Skeletal muscle cell (primary cell): ENCODE results near the gene EBPL.
"Not testable (repeated sequence)": the region's sequence is repeated elsewhere in the genome, so short reads cannot be mapped to it uniquely, and the experiment has no call there.

Experiments used
- DNase-seq: peaks from one replicate; pipeline ENCODE4 v3.0.0-alpha.2; 2010; ENCODE audit warnings: low read depth
- H3K4me3 ChIP-seq: 2 replicates; pipeline ENCODE4 v1.5.1; 2011; ENCODE audit warnings: low read depth, mild to moderate bottlenecking, control low read depth, low read length, moderate library complexity

Gene EBPL

DNA sequence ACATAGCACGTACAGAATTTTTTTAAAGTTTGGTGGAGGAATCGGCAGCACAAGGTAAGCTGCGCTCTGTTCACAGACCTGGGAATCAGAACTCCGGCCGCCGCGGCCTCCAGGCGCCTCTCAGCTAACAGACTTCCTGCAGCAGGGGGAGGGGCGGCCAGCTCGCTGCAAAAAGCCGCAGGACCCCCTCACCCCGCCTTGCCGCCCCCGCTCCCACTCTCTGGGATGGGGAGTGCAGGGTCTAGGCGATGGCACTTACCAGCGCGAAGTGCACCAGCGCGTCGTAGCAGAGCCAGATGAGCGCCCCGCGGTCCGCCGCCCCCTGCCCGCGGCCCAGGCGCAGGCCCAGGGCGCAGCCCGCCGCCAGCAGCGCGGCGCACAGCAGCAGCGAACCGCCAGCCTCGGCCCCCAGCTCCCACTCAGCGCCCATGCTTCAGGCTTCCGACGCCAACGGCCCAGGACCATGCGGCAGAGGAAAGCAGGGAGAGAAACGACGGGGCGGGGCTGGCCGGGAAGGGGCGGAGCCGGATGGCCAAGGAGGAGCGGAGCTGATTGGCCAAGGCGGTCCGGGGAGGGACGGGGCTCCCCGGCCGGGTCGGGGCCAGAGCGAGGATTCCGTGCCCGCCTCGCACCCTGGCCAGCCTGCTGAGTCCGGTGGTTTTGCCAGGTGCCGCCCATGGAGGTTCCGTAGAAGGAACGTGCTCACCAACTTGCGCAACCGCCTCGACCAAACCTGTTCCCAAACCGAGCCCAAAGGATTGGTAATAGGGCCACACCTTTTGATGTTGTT is at the start of gene EBPL:
EBPL (minus strand) TSS at position 492 of the 790 bp plus-strand sequence; CDS start at position 430, 62 bp downstream.
- peak within 1 kb of the TSS; percentile 78 for H3K4me3 ChIP-seq
- DNase-seq = peak; percentile 61

DNA sequence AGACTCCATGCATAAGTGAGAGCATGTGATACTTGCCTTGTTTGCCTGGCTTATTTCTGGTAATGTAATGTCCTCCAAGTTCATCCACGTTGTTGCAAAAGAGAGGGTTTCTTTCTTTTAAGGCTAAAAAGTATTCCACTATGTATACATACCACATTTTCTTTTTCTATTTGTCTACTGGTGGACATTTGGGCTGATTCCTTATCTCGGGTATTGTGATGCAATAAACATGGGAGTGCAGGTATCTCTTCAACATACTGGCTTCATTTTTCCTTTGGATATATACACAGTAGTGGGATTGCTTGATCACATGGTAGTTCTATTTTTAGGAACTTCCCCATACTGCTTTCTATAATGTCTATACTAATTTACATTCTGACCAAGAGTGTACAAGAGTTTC is 49.6 kb upstream of the EBPL start:
- no peak for DNase-seq
- no peak overlapping the region for H3K4me3 ChIP-seq

- no peak overlapping the region for H3K4me3 ChIP-seq
- DNase-seq = no peak
Measured at GRCh38 chr13:49739498-49740187, 48.4 kb upstream of the EBPL start.

DNA sequence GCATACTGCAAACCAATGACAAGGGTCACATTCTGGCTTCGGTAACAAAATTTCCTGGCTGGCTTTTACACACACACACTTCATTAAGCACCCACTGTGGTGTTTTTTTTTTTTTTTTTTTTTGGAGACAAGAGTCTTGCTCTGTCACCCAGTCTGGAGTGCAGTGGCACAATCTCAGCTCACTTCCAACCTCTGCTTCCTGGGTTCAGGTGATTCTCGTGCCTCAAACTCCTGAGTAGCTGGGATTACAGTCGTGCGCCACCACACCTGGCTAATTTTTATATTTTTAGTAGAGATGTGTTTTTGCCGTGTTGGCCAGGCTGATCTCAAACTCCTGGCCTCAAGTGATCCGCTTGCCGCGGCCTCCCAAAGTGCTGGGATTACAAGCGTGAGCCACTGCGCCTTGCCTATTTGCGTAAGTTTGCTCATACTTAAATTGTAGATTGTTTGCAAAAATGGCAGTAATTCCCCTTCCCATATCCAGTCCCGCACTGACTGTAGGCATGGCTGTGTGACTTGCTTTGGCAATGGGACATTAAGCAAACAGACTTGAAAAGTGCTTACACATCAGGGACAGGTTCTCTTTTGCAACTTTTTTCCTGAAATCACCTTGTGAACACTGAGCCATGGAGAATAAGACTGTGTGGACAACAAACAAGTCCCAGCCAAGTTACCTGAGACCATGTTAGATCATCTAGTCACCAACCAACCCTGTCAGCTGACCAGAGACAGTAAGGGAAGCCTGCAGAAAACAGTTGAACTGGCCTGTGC is 42.1 kb upstream of the EBPL start:
- DNase-seq = no peak
- no peak overlapping the region for H3K4me3 ChIP-seq

DNA sequence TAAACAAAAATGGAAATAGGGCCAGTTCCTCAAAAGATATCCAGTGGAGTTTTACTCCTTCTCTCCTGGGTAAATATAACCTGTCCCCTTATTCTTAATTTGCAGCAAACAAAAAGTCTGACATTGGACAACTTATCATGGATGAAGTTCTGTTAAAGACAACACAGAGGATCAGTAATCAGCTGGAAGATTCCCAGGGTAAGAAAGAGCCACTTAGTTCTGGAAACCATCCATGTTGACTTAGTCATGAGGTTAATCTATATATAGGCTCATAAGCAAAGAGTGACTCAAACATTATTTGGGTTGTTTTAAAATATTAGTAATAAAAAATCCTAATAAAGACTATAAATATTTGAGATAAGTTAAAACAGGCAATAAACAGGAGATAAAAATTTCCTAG is 40.5 kb upstream of the EBPL start:
- DNase-seq = peak; percentile 60

GRCh38 chr13:49716615-49717014 is 25.3 kb upstream of the EBPL start:
- no peak for DNase-seq
- H3K4me3 ChIP-seq = no peak overlapping the region

More for the DNA sequence above, 40.5 kb upstream of the EBPL start:
- no peak overlapping the region for H3K4me3 ChIP-seq

DNA sequence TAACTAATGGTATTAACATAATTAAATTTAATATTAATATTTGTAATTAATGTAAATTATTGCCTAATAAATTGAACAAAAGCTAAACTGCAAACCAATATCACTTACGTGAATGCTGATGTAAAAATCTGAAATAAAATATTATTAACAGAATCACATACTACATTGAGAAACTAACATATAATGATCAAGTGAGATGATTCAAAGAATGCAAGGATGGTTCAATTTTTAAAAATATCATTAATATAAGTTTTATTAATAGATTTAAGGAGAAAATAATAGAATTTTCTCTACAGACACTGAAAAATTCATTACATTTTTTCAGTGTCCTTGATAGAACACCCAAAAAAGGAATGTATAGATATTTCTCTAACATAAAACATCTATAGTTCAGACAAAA is 23.5 kb upstream of the EBPL start:
- no peak overlapping the region for H3K4me3 ChIP-seq
- no peak for DNase-seq

GRCh38 chr13:49711218-49711863 is 20.1 kb upstream of the EBPL start:
- peak; percentile 45 for DNase-seq
- H3K4me3 ChIP-seq = no peak overlapping the region

DNA sequence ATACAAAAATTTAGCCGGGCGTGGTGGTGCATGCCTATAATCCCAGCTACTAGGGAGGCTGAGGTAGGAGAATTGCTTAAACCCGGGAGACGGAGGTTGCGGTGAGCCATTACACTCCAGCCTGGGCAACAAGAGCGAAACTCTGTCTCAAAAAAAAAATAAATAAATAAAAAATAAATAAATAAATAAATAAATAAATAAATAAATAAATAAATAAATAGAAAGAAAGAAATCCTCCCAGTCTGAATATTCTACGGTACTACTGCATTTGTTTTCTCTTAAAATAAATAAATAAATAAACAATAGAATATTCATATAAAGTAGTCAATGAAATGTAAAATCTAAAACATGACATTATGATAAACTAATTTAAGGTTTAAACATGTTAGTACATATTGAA is 13.0 kb upstream of the EBPL start:
- H3K4me3 ChIP-seq, DNase-seq: not testable (repeated sequence)

- no peak overlapping the region for H3K4me3 ChIP-seq
- DNase-seq = no peak
Measured at GRCh38 chr13:49701491-49701890, 10.2 kb upstream of the EBPL start.

DNA sequence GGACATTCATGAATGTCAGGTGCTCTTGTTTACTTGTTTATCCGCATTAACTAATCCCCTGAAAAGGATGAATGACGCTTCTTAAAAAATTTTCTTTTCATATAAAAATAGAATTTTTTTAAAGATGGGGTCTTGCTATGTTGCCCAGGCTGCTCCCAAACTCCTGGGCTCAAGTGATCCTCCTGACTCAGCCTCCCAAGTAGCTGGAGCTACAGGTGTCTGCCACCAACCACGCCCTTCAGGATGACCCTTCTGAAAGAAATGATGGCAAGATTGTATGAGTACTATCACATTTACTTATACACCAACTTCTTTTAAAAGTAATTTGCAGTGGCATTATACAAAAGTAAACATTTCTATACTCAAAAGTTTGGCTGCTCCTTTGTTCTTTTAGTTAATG is 6.2 kb upstream of the EBPL start:
- DNase-seq = no peak
- H3K4me3 ChIP-seq = no peak overlapping the region

- H3K4me3 ChIP-seq = no peak overlapping the region
- no peak for DNase-seq
Measured at GRCh38 chr13:49694446-49694845, 3.2 kb upstream of the EBPL start.

DNA sequence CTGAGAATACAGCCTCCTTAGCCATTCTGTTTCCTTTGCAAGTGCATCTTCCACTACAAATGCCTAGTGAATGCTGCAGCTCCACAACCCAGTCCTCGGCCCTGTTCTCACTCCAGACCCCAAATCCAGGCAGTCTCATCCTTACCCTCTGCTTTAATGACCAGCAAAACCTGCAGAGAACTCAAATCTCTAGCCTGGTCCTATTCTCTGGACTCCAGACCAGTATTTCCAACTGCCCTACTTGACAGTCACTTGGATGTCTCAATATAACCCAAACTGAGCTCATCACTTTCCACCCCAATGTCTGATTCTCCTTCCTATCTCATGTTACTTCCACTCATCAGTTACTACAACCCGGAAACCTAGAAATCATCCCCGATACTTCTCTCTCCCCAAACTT is 2.6 kb upstream of the EBPL start:
- H3K4me3 ChIP-seq = no peak overlapping the region
- DNase-seq = no peak

- DNase-seq = no peak
- H3K4me3 ChIP-seq = no peak overlapping the region
Measured at GRCh38 chr13:49693191-49693733, 2.0 kb upstream of the EBPL start.

GRCh38 chr13:49690133-49690994 is 922 bp downstream of the EBPL start:
- DNase-seq = no peak
- H3K4me3 ChIP-seq = peak overlapping the region; percentile 78

GRCh38 chr13:49683489-49683888 is 7.8 kb downstream of the EBPL start:
- H3K4me3 ChIP-seq = no peak overlapping the region
- no peak for DNase-seq

- DNase-seq = no peak
Measured at GRCh38 chr13:49681842-49682435, 9.3 kb downstream of the EBPL start.

GRCh38 chr13:49679246-49679645 is 12.0 kb downstream of the EBPL start:
- H3K4me3 ChIP-seq = no peak overlapping the region
- no peak for DNase-seq

More at GRCh38 chr13:49681842-49682435, 9.3 kb downstream of the EBPL start:
- H3K4me3 ChIP-seq = no peak overlapping the region
